Hepatocyte (in vitro differentiated cells): ENCODE measurements around the gene CCDC13. TPM values are rescaled to one million over a fixed set of nuclear protein-coding genes. Genes with fewer than 3 reads are reported as not detected.

ENCODE experiments used
- DNase-seq: peaks from one replicate; pipeline ENCODE4 v3.0.0-alpha.2; 2016; ENCODE audit warnings: low spot score
- H2AFZ ChIP-seq: fragments of 200-600 bp; sonication (generic); 2 replicates; pipeline ENCODE4 v1.6.0; 2016; ENCODE audit warnings: antibody characterized with exemption, mild to moderate bottlenecking
- H3K27ac ChIP-seq: fragments of 200-600 bp; sonication (generic); 2 replicates; pipeline ENCODE4 v1.5.1; 2016; ENCODE audit warnings: mild to moderate bottlenecking
- H3K27me3 ChIP-seq: fragments of 200-600 bp; sonication (generic); 2 replicates; pipeline ENCODE4 v1.6.1; 2016
- H3K36me3 ChIP-seq: fragments of 200-600 bp; sonication (generic); replicated peaks from 2 replicates; pipeline ENCODE4 v1.5.1; 2016; ENCODE audit warnings: low read depth; ENCODE audit not compliant: insufficient read depth
- H3K4me1 ChIP-seq: fragments of 200-600 bp; sonication (generic); 2 replicates; pipeline ENCODE4 v1.5.1; 2016; ENCODE audit warnings: mild to moderate bottlenecking, moderate library complexity; ENCODE audit not compliant: insufficient read depth
- H3K4me2 ChIP-seq: fragments of 200-600 bp; sonication (generic); 2 replicates; pipeline ENCODE4 v1.6.0; 2016
- H3K4me3 ChIP-seq: fragments of 200-600 bp; sonication (generic); 2 replicates; pipeline ENCODE4 v1.5.1; 2016; ENCODE audit warnings: mild to moderate bottlenecking
- H3K79me2 ChIP-seq: fragments of 200-600 bp; sonication (generic); 2 replicates; pipeline ENCODE4 v1.6.0; 2017; ENCODE audit warnings: mild to moderate bottlenecking
- H3K9me2 ChIP-seq: fragments of 200-600 bp; sonication (generic); replicated peaks from 2 replicates; pipeline ENCODE4 v1.6.0; 2017; ENCODE audit warnings: mild to moderate bottlenecking; ENCODE audit not compliant: insufficient read depth
- H3K9me3 ChIP-seq: fragments of 200-600 bp; sonication (generic); 2 replicates; pipeline ENCODE4 v1.5.1; 2016; ENCODE audit warnings: low read depth, mild to moderate bottlenecking
- H4K20me1 ChIP-seq: fragments of 200-600 bp; sonication (generic); 2 replicates; pipeline ENCODE4 v1.6.0; 2016; ENCODE audit warnings: mild to moderate bottlenecking; ENCODE audit not compliant: insufficient read depth, poor library complexity, severe bottlenecking
- EZH2 ChIP-seq: fragments of 200-600 bp; sonication (generic); IDR thresholded peaks from 2 replicates; pipeline ENCODE4 v1.6.1; 2016; ENCODE audit warnings: antibody characterized with exemption, mild to moderate bottlenecking, borderline replicate concordance
- EZH2phosphoT487 ChIP-seq: fragments of 200-600 bp; sonication (generic); IDR thresholded peaks from one replicate; pipeline ENCODE4 v1.6.1; 2018; ENCODE audit warnings: antibody characterized with exemption, mild to moderate bottlenecking, low read depth, moderate library complexity; ENCODE audit not compliant: unreplicated experiment, severe bottlenecking
- WGBS: methylation state at CpG from one replicate; pipeline ENCODE4 v1.1.6; 2016; ENCODE audit warnings: low lambda C conversion rate; ENCODE audit errors: missing lambda C conversion rate; 5-methylcytosine and 5-hydroxymethylcytosine counted together
- polyA plus RNA-seq: library from polyadenylated mRNA; unstranded; fragments of >200 nt; fragmentation: Nextera tagmentation; extraction: Ambion mirVana; gene quantifications from 2 replicates; pipeline ENCODE4 v1.2.1, GENCODE V29; 2016
- total RNA-seq: library from RNA; depleted of rRNA; stranded (reverse); fragments of >200 nt; gene quantifications from 2 replicates; pipeline ENCODE4 v1.2.3, GENCODE V29; 2014
- TF ChIP-seq, protein P1 (sequence below): fragments of 200-600 bp; sonication (generic); IDR thresholded peaks from 2 replicates; pipeline ENCODE4 v1.5.1; 2016; ENCODE audit warnings: antibody characterized with exemption, mild to moderate bottlenecking; ENCODE audit not compliant: poor library complexity

CCDC13 gene
- total and polyA plus RNA-seq, 2 experiments from 2014 or later = 0.63 TPM; not detected in 1

GRCh38 chr3:42819351-42819965 lies 46.4 kb upstream of the CCDC13 start:
- Histone ChIP-seq H2AFZ (no peak overlapping the region), H3K4me1 (peaks cover 13% of the 10 kb centered on the region), H3K9me2 (no peaks in the 10 kb centered on the region), H3K79me2 (no peaks in the 10 kb centered on the region), H4K20me1 (no peaks in the 10 kb centered on the region), H3K4me2 (no peak overlapping the region), H3K27me3 (no peaks in the 10 kb centered on the region), H3K9me3 (no peaks in the 10 kb centered on the region), H3K4me3 (no peak overlapping the region), H3K36me3 (no peaks in the 10 kb centered on the region), H3K27ac (peak overlapping the region; percentile 16)
- DNase-seq = peak; percentile 39
- no peak for TF ChIP-seq EZH2phosphoT487
- TF ChIP-seq EZH2 = no peak
- TF ChIP-seq, protein P1, sequence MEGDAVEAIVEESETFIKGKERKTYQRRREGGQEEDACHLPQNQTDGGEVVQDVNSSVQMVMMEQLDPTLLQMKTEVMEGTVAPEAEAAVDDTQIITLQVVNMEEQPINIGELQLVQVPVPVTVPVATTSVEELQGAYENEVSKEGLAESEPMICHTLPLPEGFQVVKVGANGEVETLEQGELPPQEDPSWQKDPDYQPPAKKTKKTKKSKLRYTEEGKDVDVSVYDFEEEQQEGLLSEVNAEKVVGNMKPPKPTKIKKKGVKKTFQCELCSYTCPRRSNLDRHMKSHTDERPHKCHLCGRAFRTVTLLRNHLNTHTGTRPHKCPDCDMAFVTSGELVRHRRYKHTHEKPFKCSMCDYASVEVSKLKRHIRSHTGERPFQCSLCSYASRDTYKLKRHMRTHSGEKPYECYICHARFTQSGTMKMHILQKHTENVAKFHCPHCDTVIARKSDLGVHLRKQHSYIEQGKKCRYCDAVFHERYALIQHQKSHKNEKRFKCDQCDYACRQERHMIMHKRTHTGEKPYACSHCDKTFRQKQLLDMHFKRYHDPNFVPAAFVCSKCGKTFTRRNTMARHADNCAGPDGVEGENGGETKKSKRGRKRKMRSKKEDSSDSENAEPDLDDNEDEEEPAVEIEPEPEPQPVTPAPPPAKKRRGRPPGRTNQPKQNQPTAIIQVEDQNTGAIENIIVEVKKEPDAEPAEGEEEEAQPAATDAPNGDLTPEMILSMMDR = no peak
- WGBS = 17% methylated on average over 2 of the region's 2 CpGs

DNA sequence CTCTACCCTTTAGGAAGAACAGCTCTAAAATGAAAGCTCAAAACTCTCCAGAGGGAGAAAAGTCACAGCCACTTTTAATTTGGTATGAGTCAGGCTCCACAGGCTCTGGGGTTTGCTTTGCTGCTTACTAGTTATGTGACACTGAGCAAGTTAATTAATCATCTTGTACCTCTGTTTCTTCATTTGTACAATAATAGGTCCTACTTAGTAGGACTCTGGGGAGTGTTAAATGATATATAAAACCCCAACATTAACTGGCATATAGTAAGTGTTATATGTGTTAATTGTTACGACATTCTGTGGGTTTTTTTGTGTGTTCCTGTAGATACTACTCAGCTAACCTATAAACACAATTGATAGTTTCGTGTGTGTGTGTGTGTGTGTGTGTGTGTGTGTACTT lies 42.8 kb upstream of the CCDC13 start:
- DNase-seq = no peak
- H3K4me3 ChIP-seq = no peak overlapping the region
- no peaks in the 10 kb centered on the region for H3K36me3 ChIP-seq
- H3K9me3 ChIP-seq = no peaks in the 10 kb centered on the region
- WGBS = 76% methylated on average over 2 of the region's 2 CpGs
- H3K79me2 ChIP-seq = no peaks in the 10 kb centered on the region
- no peaks in the 10 kb centered on the region for H4K20me1 ChIP-seq
- H3K27ac ChIP-seq = peak overlapping the region; percentile 49
- peaks cover 20% of the 10 kb centered on the region for H3K4me1 ChIP-seq
- no peaks in the 10 kb centered on the region for H3K9me2 ChIP-seq
- no peaks in the 10 kb centered on the region for H3K27me3 ChIP-seq
- TF ChIP-seq, protein P1 = no peak
- TF ChIP-seq EZH2phosphoT487 (no peak), EZH2 (no peak)
- no peak overlapping the region for H3K4me2 ChIP-seq
- no peak overlapping the region for H2AFZ ChIP-seq

DNA sequence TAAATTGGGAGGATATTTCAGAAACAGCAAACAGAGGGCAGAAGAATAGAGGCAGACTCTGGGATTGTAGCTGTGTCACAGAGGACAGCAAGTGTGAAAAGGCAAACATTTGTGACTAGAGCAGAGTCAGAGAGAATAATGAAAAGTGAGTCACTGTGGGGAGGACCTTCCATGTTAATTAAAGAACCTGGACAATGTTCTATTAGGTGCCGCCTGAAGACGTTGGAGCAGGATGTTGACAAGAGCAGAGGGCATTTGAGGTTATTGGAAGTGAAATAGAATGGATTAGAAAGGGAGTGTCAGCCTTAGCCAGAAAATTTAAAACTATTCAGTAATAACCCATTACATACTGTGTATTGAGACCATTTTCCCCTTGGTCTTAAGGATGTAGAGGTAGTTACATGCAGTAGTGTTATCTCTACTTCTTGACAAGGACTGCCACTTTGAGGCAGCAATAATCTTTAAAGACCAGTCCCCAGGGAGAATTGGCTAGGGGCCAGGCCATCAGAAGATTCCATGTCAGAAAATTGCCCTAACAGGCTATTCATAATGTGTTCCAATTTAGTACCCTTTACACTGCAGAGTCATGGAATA lies 42.0 kb upstream of the CCDC13 start:
- no peaks in the 10 kb centered on the region for H4K20me1 ChIP-seq
- H3K36me3 ChIP-seq = no peaks in the 10 kb centered on the region
- H3K27me3 ChIP-seq = no peaks in the 10 kb centered on the region
- no peak overlapping the region for H3K4me3 ChIP-seq
- H3K27ac ChIP-seq = peak overlapping the region; percentile 50
- H3K4me1 ChIP-seq = peaks cover 25% of the 10 kb centered on the region
- H3K79me2 ChIP-seq = no peaks in the 10 kb centered on the region
- 44% methylated on average over 2 of the region's 2 CpGs for WGBS
- DNase-seq = peak; percentile 27
- H3K9me2 ChIP-seq = no peaks in the 10 kb centered on the region
- no peak overlapping the region for H2AFZ ChIP-seq
- no peaks in the 10 kb centered on the region for H3K9me3 ChIP-seq
- TF ChIP-seq EZH2phosphoT487 (no peak), EZH2 (no peak)
- TF ChIP-seq, protein P1 = no peak
- H3K4me2 ChIP-seq = no peak overlapping the region
